T-helper 9 cell (primary cell): Measurements from ENCODE around the gene RHOA.
"Not testable (repeated sequence)": the region's sequence is repeated elsewhere in the genome, so short reads cannot be mapped to it uniquely, and the experiment has no call there.

Source experiments
- DNase-seq: peaks from one replicate; pipeline ENCODE4 v3.0.0-alpha.2; 2020

RHOA gene

GRCh38 chr3:49410846-49411534 lies 786 bp downstream of the RHOA start:
- no peak for DNase-seq

GRCh38 chr3:49410066-49410845 lies 1.5 kb downstream of the RHOA start:
- DNase-seq = no peak

- DNase-seq = no peak
These were observed 4.9 kb downstream of the RHOA start for GRCh38 chr3:49406571-49407565.

- DNase-seq = not testable (repeated sequence)
These were observed 6.2 kb downstream of the RHOA start for GRCh38 chr3:49405570-49405969.

GRCh38 chr3:49403891-49404290 lies 7.9 kb downstream of the RHOA start:
- no peak for DNase-seq

- DNase-seq = no peak
These were observed 10.0 kb downstream of the RHOA start for GRCh38 chr3:49401766-49402165.

GRCh38 chr3:49399461-49399860 lies 12.3 kb downstream of the RHOA start:
- no peak for DNase-seq

GRCh38 chr3:49397470-49397869 lies 14.3 kb downstream of the RHOA start:
- DNase-seq = no peak

- not testable (repeated sequence) for DNase-seq
These were observed 20.5 kb downstream of the RHOA start for GRCh38 chr3:49391310-49391709.

GRCh38 chr3:49389297-49389696 lies 22.5 kb downstream of the RHOA start:
- DNase-seq = no peak

GRCh38 chr3:49388289-49388820 lies 23.4 kb downstream of the RHOA start:
- no peak for DNase-seq

- DNase-seq = no peak
These were observed 24.1 kb downstream of the RHOA start for GRCh38 chr3:49387721-49388120.

- DNase-seq = no peak
These were observed 25.6 kb downstream of the RHOA start for GRCh38 chr3:49386056-49386756.

GRCh38 chr3:49385617-49386016 lies 26.2 kb downstream of the RHOA start:
- no peak for DNase-seq

- no peak for DNase-seq
These were observed 28.4 kb downstream of the RHOA start for GRCh38 chr3:49383387-49383786.

- no peak for DNase-seq
These were observed 33.4 kb downstream of the RHOA start for GRCh38 chr3:49378249-49378895.

- DNase-seq = no peak
These were observed 34.3 kb downstream of the RHOA start for GRCh38 chr3:49377483-49377882.

- DNase-seq = no peak
These were observed 39.8 kb downstream of the RHOA start for GRCh38 chr3:49371946-49372345.

GRCh38 chr3:49370585-49371290 lies 41.0 kb downstream of the RHOA start:
- no peak for DNase-seq

GRCh38 chr3:49362561-49362960 lies 49.2 kb downstream of the RHOA start:
- DNase-seq = no peak

- no peak for DNase-seq
These were observed 52.2 kb downstream of the RHOA start for GRCh38 chr3:49359623-49360022.
